GM12892 (cell line): ENCODE data around the gene LASP1.

Source experiments
- DNase-seq: peaks from one replicate; pipeline ENCODE4 v3.0.0; 2011; ENCODE audit not compliant: insufficient read length
- FAIRE-seq: peaks from 2 replicates; lab custom pipeline; 2011; peaks lifted over from hg19 to GRCh38; lab: Jason Lieb, UNC
- POLR2A ChIP-seq: IDR thresholded peaks from 2 replicates; pipeline ENCODE4 v1.6.1; 2011; ENCODE audit warnings: low read depth, low read length, control low read depth
- POLR2AphosphoS5 ChIP-seq: IDR thresholded peaks from 2 replicates; pipeline ENCODE4 v1.6.1; 2011; ENCODE audit warnings: low read depth, low read length, control low read depth
- TAF1 ChIP-seq: IDR thresholded peaks from 2 replicates; pipeline ENCODE4 v1.6.1; 2011; ENCODE audit warnings: low read depth, mild to moderate bottlenecking, control low read depth, low read length, borderline replicate concordance

Gene LASP1

GRCh38 chr17:38857271-38857670 is 12.6 kb upstream of the LASP1 start:
- TF ChIP-seq POLR2A (no peak), TAF1 (no peak), POLR2AphosphoS5 (no peak)
- FAIRE-seq (no peak), DNase-seq (no peak)

DNA sequence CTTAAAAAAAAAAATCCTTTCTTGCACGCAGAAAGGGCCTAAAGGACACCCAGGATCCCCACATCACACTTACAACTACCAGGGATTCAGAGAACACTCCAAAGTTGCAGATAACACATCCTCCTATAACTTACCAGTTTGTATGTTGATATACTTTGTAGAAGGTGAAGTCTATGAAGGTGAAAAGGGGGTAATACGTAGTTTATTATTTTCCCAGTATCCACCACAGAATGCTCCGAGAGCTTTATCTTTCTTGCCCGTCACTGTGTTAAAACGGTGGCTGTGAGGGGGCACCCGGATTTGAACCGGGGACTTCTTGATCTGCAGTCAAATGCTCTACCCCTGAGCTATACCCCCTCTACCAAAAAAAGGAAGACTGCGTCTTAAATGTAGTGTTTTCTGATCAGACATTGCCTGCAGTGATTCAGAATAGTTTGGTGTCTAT is 8.4 kb upstream of the LASP1 start:
- no peak for FAIRE-seq
- TF ChIP-seq TAF1, result no peak
- no peak for TF ChIP-seq POLR2AphosphoS5
- TF ChIP-seq POLR2A, result no peak
- no peak for DNase-seq

GRCh38 chr17:38864636-38865398 is 5.0 kb upstream of the LASP1 start:
- DNase-seq (no peak), FAIRE-seq (no peak)
- no peak for TF ChIP-seq TAF1
- TF ChIP-seq POLR2AphosphoS5, result no peak
- no peak for TF ChIP-seq POLR2A

GRCh38 chr17:38867179-38867967 is 2.5 kb upstream of the LASP1 start:
- FAIRE-seq, result peak; percentile 60
- no peak for DNase-seq

DNA sequence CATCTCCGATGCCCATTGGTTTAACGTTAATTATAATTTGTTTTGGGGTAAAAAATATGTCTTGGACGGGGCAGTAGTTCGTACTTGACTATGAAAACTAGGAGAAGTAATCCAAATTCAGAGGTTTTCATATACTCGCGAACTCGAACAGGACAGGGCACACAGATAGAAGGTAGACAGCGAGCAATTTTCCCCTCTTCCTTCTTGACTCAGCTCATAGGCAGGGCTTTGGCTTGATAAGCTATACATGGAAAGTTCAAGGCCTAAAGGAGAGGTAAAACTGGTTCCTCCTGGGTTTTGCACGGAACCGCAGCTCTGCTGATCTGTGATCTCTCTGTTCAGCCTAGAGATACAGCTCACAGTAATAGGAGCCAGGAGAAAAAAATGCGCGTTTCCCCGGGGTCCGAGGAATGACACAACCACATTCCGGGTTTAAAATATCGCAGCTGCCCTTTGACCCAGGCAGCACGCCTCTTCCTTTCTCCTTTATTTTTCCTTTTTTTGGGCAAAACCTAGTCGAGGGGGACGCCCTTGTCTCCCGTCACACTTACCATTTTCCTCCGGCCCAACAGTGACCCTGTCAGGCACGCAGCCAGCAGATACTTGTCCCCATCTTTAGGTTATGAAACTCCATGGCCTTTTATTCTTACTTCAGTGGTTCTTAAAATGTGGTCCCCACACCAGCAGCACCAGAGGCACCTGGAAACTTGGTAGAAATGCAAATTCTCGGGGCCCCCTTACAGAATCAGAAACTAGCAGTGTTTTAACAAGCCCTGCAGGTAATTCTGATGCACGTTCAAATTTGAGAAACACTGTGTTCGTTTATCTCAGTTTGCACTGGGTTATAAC is 1.7 kb upstream of the LASP1 start:
- FAIRE-seq (peak; percentile 74), DNase-seq (no peak)
- TF ChIP-seq TAF1, result no peak
- TF ChIP-seq POLR2AphosphoS5, result no peak; the same call in 1 of the 2 replicates
- no peak for TF ChIP-seq POLR2A

More at GRCh38 chr17:38867179-38867967, 2.5 kb upstream of the LASP1 start:
- TF ChIP-seq POLR2A (no peak), POLR2AphosphoS5 (no peak), TAF1 (no peak)

DNA sequence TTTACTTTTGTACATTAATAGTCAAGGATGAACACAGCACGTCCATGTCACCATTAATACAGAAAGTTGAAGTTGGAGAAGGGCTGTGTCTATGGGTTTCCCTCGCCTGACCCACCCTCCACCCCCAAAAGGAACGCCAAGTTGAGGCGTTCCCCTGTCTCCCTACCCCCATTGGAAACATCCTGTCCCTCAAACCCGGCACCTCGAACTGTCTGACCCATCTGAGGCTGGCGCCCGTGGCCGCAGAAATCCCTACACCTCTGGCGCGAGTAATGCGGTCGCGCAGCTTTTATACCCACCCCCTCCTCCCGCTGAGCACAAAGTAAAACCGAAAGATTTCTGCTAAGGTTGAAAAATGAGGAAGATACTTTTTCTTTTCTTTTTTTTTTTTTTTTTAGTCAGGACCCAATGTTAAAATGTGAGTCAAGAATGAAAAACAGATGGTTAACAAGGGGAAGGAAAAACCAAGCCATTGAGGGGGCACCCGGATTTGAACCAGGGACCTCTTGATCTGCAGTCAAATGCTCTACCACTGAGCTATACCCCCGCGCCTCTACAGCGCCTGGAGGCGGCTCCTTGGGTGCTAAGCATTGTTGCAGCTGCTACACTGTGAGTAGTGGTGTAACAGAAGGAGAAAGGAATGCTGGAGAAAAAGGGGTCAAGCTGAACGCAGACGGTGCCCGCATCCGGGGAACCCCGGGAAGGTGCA is 887 bp upstream of the LASP1 start:
- DNase-seq (no peak), FAIRE-seq (peak; percentile 82)
- peak; percentile 68 for TF ChIP-seq POLR2AphosphoS5
- peak; percentile 61; the same call in 1 of the 2 replicates for TF ChIP-seq TAF1
- peak; percentile 77 for TF ChIP-seq POLR2A

GRCh38 chr17:38870259-38871165 is 654 bp downstream of the LASP1 start:
- no peak for TF ChIP-seq TAF1
- FAIRE-seq (peak; percentile 56), DNase-seq (peak; percentile 68)

DNA sequence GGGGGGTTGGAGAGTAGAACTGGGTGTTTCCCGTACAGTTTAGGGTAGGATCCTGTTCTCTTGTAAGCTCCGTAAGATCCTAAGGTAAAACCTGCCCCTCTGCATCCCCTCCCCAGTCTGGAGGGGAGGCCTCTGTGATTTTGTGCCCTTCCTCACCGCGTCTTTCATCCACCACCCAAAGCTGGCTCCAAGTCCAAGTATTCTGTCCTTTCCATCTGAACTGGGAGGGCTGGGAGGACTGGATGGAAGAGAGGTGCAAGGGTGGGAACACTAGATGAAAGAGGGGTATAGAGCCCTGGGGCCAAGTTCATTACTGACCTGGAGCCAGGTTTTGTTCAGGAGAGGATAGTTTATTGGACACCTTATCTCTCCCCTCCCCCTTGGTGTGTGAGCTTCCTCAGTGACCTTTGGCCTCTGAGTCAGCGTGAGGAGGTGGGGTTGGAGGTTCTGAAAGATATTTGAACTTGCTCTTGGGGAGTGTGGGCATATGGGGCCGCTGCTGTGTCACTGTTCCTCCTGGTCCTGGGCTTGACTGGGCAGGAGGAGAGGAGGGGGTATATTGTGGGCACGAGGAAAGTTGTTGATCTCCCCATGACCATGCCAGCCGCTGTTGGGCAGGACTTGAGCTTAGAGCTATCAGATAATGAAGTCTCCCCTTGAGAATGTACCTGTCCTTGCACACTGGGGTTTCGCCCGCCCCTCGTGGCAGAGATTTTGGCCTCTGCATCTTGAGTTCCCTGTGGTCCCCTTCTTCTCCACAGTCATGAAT is 1.6 kb downstream of the LASP1 start:
- FAIRE-seq (peak; percentile 91), DNase-seq (no peak)
- 0 out of 2 replicates have a peak, but pooled peaks have one; percentile 22 for TF ChIP-seq POLR2A
- no peak for TF ChIP-seq TAF1
- TF ChIP-seq POLR2AphosphoS5, result no peak

DNA sequence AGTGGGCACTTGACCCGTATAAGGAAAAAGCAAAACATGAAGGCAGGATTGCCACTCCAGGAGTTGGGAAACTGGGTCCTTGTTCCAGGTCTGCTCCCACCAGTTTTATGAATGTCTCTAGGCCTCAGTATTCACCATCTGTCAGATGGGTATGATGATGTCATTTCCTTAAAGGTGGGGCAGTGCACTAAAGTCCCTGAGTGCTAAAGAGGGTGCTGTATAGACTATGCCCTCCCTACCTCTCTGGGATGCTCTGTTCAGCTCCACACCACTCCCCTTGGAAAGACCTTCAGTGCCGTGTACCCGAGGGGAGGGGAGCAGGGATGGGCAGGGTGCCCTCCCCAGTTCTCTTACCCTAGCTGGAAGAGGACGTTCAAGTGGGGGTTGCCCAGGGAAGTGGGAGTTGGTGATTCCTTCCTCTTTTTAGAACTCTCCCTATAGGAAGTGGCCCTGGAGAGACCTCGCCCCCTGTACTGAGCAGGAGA is 2.2 kb downstream of the LASP1 start:
- DNase-seq (no peak), FAIRE-seq (peak; percentile 70)
- TF ChIP-seq POLR2AphosphoS5 (no peak), POLR2A (no peak), TAF1 (no peak)
